Neural cell (in vitro differentiated cells): ENCODE measurements around the gene COL5A1. TPM values are rescaled to one million over a fixed set of nuclear protein-coding genes. Genes with fewer than 3 reads are reported as not detected.

Experiments used
- H2AFZ ChIP-seq: fragments of 200-600, 300-800 bp; sonication (generic), shearing (Covaris generic); 2 replicates; pipeline ENCODE4 v1.6.0; 2014; ENCODE audit warnings: low read depth, mild to moderate bottlenecking, antibody characterized with exemption, low read length, moderate library complexity
- H3F3A ChIP-seq: fragments of 200-600 bp; shearing (Covaris generic); 2 replicates; pipeline ENCODE4 v1.6.1; 2016; ENCODE audit warnings: mild to moderate bottlenecking, moderate library complexity, mixed read lengths, antibody characterized with exemption, low read length; ENCODE audit not compliant: insufficient read depth, poor library complexity, severe bottlenecking
- H3K27ac ChIP-seq: fragments of 200-600, 300-800 bp; sonication (generic), shearing (Covaris generic); 2 replicates; pipeline ENCODE4 v1.5.1; 2014; ENCODE audit warnings: mild to moderate bottlenecking, low read length, moderate library complexity
- H3K27me3 ChIP-seq: fragments of 300-800, 200-600 bp; sonication (generic), shearing (Covaris generic); 2 replicates; pipeline ENCODE4 v1.6.0; 2014; ENCODE audit warnings: mild to moderate bottlenecking, low read depth, low read length, moderate library complexity; ENCODE audit not compliant: insufficient read depth
- H3K36me3 ChIP-seq: fragments of 300-800, 200-600 bp; sonication (generic), shearing (Covaris generic); 2 replicates; pipeline ENCODE4 v1.5.1; 2014; ENCODE audit warnings: mild to moderate bottlenecking, antibody characterized with exemption, low read length, moderate library complexity; ENCODE audit not compliant: insufficient read depth
- H3K4me2 ChIP-seq: fragments of 300-800, 200-600 bp; sonication (generic), shearing (Covaris generic); 2 replicates; pipeline ENCODE4 v1.6.0; 2014; ENCODE audit warnings: mild to moderate bottlenecking, low read length
- H3K4me3 ChIP-seq: fragments of 300-800, 200-600 bp; sonication (generic), shearing (Covaris generic); 2 replicates; pipeline ENCODE4 v1.5.1; 2014; ENCODE audit warnings: mild to moderate bottlenecking, low read length, moderate library complexity
- H3K79me2 ChIP-seq: fragments of 200-600 bp; shearing (Covaris generic); replicated peaks from 2 replicates; pipeline ENCODE4 v1.6.0; 2014; ENCODE audit warnings: mild to moderate bottlenecking, low read length, moderate library complexity; ENCODE audit not compliant: insufficient read depth
- H3K9ac ChIP-seq: fragments of 300-800, 200-600 bp; sonication (generic), shearing (Covaris generic); 2 replicates; pipeline ENCODE4 v1.6.1; 2016; ENCODE audit warnings: mild to moderate bottlenecking, low read length, mixed read lengths
- H3K9me2 ChIP-seq: fragments of 200-600 bp; shearing (Covaris generic); 2 replicates; pipeline ENCODE4 v1.6.1; 2016; ENCODE audit warnings: mild to moderate bottlenecking, low read length, mixed read lengths; ENCODE audit not compliant: insufficient read depth
- H3K9me3 ChIP-seq: fragments of 200-600, 300-800 bp; sonication (generic), shearing (Covaris generic); 2 replicates; pipeline ENCODE4 v1.6.1; 2016; ENCODE audit warnings: mild to moderate bottlenecking, mixed run types, low read length, moderate library complexity, mixed read lengths
- H4K20me1 ChIP-seq: fragments of 200-600 bp; shearing (Covaris generic); 2 replicates; pipeline ENCODE4 v1.6.1; 2016; ENCODE audit warnings: mild to moderate bottlenecking, mixed run types; ENCODE audit not compliant: insufficient read depth
- EP300 ChIP-seq: fragments of 450-650 bp; conservative IDR thresholded peaks from 2 replicates; pipeline ENCODE4 v1.6.1; 2014; ENCODE audit warnings: antibody characterized with exemption, mild to moderate bottlenecking, moderate library complexity; ENCODE audit not compliant: poor library complexity, severe bottlenecking
- EZH2 ChIP-seq: fragments of 200-600, 300-800 bp; shearing (Covaris generic), sonication (generic); IDR thresholded peaks from 2 replicates; pipeline ENCODE4 v1.6.1; 2014; ENCODE audit warnings: antibody characterized with exemption, low read length, borderline replicate concordance, mild to moderate bottlenecking; ENCODE audit not compliant: insufficient read depth, poor library complexity, severe bottlenecking
- MXI1 ChIP-seq: fragments of 450-650 bp; conservative IDR thresholded peaks from 2 replicates; pipeline ENCODE4 v1.6.1; 2014; ENCODE audit warnings: antibody characterized with exemption, mild to moderate bottlenecking; ENCODE audit not compliant: poor library complexity, severe bottlenecking
- POLR2AphosphoS5 ChIP-seq: IDR thresholded peaks from 2 replicates; pipeline ENCODE4 v1.6.1; 2012
- RAD21 ChIP-seq: fragments of 450-650 bp; conservative IDR thresholded peaks from 2 replicates; pipeline ENCODE4 v1.6.1; 2014; ENCODE audit warnings: antibody characterized with exemption, mild to moderate bottlenecking, moderate library complexity
- SMC3 ChIP-seq: fragments of 450-650 bp; conservative IDR thresholded peaks from 2 replicates; pipeline ENCODE4 v1.6.1; 2014; ENCODE audit warnings: antibody characterized with exemption, mild to moderate bottlenecking, moderate library complexity; ENCODE audit not compliant: poor library complexity
- TAF1 ChIP-seq: IDR thresholded peaks from 2 replicates; pipeline ENCODE4 v1.6.1; 2012; ENCODE audit warnings: low read depth
- polyA plus RNA-seq: library from polyadenylated mRNA; depleted of rRNA; stranded (reverse); fragments of >200 nt; gene quantifications from 2 replicates; pipeline ENCODE4 v1.2.3, GENCODE V29; 2014
- TF ChIP-seq, protein P1 (sequence below): fragments of 450-650 bp; IDR thresholded peaks from 2 replicates; pipeline ENCODE4 v1.5.1; 2014; ENCODE audit warnings: antibody characterized with exemption, mild to moderate bottlenecking, moderate library complexity; ENCODE audit not compliant: poor library complexity, severe bottlenecking
- TF ChIP-seq, protein P2 (sequence below): IDR thresholded peaks from 2 replicates; pipeline ENCODE4 v1.6.1; 2012; ENCODE audit warnings: borderline replicate concordance

The COL5A1 gene
- polyA plus RNA-seq, 1 donor from 2014 or later, result not detected

DNA sequence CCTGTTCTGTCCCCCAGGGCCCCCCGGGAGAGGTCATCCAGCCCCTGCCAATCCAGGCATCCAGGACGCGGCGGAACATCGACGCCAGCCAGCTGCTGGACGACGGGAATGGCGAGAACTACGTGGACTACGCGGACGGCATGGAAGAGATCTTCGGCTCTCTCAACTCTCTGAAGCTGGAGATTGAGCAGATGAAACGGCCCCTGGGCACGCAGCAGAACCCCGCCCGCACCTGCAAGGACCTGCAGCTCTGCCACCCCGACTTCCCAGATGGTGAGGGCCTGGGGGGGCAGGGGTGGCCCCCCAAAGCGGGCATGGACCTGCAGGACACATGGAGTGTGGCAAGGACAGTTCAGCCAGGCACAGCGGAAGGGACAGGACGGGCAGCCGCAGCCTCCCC lies 183.0 kb downstream of the COL5A1 start:
- TF ChIP-seq EP300 (no peak), TAF1 (no peak), MXI1 (no peak), RAD21 (no peak), SMC3 (no peak), EZH2 (no peak), POLR2AphosphoS5 (no peak)
- TF ChIP-seq, protein P1, sequence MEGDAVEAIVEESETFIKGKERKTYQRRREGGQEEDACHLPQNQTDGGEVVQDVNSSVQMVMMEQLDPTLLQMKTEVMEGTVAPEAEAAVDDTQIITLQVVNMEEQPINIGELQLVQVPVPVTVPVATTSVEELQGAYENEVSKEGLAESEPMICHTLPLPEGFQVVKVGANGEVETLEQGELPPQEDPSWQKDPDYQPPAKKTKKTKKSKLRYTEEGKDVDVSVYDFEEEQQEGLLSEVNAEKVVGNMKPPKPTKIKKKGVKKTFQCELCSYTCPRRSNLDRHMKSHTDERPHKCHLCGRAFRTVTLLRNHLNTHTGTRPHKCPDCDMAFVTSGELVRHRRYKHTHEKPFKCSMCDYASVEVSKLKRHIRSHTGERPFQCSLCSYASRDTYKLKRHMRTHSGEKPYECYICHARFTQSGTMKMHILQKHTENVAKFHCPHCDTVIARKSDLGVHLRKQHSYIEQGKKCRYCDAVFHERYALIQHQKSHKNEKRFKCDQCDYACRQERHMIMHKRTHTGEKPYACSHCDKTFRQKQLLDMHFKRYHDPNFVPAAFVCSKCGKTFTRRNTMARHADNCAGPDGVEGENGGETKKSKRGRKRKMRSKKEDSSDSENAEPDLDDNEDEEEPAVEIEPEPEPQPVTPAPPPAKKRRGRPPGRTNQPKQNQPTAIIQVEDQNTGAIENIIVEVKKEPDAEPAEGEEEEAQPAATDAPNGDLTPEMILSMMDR, result no peak
- TF ChIP-seq, protein P2, sequence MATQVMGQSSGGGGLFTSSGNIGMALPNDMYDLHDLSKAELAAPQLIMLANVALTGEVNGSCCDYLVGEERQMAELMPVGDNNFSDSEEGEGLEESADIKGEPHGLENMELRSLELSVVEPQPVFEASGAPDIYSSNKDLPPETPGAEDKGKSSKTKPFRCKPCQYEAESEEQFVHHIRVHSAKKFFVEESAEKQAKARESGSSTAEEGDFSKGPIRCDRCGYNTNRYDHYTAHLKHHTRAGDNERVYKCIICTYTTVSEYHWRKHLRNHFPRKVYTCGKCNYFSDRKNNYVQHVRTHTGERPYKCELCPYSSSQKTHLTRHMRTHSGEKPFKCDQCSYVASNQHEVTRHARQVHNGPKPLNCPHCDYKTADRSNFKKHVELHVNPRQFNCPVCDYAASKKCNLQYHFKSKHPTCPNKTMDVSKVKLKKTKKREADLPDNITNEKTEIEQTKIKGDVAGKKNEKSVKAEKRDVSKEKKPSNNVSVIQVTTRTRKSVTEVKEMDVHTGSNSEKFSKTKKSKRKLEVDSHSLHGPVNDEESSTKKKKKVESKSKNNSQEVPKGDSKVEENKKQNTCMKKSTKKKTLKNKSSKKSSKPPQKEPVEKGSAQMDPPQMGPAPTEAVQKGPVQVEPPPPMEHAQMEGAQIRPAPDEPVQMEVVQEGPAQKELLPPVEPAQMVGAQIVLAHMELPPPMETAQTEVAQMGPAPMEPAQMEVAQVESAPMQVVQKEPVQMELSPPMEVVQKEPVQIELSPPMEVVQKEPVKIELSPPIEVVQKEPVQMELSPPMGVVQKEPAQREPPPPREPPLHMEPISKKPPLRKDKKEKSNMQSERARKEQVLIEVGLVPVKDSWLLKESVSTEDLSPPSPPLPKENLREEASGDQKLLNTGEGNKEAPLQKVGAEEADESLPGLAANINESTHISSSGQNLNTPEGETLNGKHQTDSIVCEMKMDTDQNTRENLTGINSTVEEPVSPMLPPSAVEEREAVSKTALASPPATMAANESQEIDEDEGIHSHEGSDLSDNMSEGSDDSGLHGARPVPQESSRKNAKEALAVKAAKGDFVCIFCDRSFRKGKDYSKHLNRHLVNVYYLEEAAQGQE, result no peak
- Histone ChIP-seq H3K4me2 (no peak overlapping the region), H3F3A (no peaks in the 10 kb centered on the region), H3K9me2 (no peaks in the 10 kb centered on the region), H4K20me1 (no peaks in the 10 kb centered on the region), H3K79me2 (no peaks in the 10 kb centered on the region), H3K9ac (no peak overlapping the region), H2AFZ (no peak overlapping the region), H3K27ac (no peak overlapping the region), H3K27me3 (no peaks in the 10 kb centered on the region), H3K36me3 (no peaks in the 10 kb centered on the region), H3K9me3 (no peaks in the 10 kb centered on the region), H3K4me3 (no peak overlapping the region)

DNA sequence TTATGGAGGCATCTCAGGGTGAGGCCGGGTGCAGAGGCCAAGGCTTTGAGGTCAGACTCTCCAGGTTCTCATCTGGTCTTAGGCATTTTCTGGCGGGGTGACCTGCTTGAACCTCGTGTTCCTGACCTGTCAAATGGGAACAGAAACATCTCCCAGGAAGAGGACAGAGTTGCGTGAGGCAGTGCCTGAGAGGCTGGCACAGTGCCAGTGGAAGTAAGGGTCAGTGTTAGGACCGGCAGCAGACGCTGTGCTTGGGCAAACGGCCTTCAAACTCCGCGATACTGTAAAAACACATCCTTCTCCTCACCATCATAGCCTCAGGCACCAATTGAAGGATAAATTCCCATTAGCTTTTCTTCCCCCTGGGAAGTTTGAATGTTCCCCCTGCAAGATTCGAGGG lies 183.4 kb downstream of the COL5A1 start:
- Histone ChIP-seq H3K9ac (no peak overlapping the region), H3K36me3 (no peaks in the 10 kb centered on the region), H3K4me3 (no peak overlapping the region), H3K9me2 (no peaks in the 10 kb centered on the region), H3K4me2 (no peak overlapping the region), H3F3A (no peaks in the 10 kb centered on the region), H3K9me3 (no peaks in the 10 kb centered on the region), H3K79me2 (no peaks in the 10 kb centered on the region), H3K27ac (no peak overlapping the region), H4K20me1 (no peaks in the 10 kb centered on the region), H2AFZ (no peak overlapping the region), H3K27me3 (no peaks in the 10 kb centered on the region)
- TF ChIP-seq, protein P2, result no peak
- no peak for TF ChIP-seq SMC3
